NCI-H2227 (cell line): ENCODE data around the gene NPHP4.

ENCODE experiments used
- DNase-seq: peaks from one replicate; lab custom pipeline; 2025; ENCODE audit not compliant: unreplicated experiment; lab: John Stamatoyannopoulos, UW

NPHP4 gene

DNA sequence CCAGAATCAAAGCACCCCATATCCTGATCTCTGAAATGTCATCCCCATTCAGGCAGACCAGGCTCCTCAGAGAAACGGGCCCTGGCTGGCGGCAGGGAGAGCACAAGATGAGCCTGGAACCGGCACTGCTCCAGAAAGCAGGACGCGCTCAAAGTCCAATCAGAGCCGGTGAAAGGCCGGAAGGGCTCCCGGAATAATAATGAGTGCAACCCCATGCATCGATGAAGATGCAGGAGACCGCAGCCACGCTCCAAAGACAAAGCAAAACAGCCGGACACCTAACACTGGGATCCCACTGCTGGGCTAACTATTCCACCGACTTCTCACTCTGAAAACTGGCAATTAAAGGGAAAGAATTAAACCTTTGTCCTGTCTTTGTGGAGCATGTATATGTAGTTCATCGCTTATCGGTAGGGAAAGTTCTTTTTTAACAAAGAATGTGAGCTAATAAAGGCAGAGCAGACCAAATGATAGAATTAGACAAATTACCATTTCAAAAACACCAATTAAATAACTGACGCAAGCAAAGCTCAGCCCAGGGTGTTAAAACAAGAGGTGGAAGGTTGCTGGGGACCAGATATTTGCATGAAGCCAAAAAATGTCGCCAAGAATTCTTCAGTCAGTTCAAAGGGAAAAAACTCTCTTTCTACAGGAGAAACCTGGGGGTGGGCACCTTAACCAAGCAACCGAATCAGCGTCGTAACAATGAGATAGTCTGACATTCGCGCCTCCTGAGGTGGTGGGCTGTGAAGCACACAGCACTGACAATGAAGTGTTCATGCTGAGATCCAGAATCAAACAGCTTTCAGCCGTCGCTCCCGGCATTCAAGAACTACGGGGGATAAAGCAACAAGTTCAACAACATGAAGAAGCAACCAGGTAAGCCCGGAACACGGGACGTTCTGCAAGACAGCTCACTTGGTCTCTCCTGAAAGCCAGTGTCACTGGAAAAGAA lies 95.2 kb downstream of the NPHP4 start:
- DNase-seq = no peak

DNA sequence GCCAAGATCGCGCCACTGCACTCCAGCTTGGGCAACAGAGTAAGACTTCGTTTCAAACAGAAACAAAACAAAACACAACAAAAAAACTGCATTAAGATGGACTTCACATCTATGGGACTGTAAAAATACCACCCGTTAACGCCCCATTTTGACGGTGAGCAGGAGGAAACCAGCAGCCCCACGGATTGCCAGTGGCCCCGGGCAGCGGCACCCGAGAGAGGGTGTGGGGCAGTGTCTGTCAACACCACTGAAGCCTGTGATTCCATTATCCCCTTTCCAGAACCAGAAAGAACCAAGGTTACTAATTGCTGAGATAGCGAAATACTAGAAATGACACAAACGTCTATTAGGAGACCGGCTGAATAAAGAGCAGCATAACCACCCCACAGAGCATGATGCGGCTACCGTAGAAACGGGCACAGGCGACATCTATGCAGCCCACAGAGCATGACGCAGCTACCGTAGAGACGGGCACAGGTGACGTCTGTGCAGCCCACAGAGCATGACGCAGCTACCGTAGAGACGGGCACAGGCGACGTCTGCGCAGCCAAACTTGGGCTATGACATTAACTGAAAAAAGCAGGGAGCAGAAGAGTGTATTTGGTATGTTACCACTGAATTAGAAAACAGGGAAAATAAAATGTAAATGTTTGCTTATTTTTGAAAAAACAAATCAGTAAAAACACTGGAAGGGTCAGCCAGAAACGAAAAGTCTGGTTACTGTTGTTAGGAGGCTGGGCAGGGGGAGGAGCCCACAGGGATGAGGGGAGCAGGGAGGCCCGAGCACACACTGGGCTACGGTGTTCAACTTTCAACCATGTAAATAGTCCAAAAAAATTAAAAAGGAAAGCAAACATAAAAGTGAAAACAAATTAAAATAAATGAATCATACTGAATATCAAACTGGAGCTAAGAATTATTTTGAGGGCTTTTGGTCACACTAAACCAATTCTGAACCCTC lies 96.5 kb downstream of the NPHP4 start:
- DNase-seq = no peak

DNA sequence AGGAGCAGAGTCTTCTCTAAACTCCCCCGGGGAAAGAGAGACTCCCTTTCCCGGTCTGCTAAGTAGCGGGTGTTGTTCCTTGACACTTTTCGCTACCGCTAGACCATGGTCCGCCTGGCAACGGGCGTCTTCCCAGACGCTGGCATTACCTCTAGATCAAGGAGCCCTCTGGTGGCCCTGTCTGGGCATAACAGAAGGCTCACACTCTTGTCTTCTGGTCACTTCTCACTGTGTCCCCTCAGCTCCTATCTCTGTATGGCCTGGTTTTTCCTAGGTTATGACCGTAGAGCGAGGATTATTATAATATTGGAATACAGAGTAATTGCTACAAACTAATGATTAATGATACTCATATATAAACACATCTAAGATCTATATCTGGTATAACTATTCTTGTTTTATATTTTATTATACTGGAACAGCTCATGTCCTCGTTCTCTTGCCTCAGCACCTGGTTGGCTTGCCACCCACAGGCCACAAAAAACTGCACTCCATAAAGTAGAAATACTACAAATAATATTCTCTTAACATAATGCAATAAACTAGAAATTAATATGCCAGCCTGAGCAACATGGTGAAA lies 98.4 kb downstream of the NPHP4 start:
- peak; percentile 6 for DNase-seq

DNA sequence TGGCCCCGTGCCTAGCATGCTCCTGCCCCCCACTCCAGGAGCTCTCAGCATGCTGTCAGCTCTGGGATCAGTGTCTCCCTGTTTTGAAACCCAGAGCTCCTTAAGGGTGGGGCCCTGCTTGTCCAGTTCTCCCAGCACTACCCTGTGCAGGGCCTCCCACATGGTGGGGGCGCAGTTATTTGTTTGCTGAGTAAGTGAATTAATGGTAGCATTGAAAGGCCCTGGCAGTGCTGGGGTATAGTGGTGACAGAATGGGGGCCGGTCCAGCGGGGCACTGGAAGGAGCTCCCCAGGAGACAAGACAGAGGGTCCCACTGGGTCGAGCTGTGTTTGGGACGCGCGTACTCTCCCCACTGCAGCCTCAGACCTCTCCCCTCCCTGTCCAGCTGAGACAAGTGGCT lies 99.9 kb downstream of the NPHP4 start:
- DNase-seq = no peak

DNA sequence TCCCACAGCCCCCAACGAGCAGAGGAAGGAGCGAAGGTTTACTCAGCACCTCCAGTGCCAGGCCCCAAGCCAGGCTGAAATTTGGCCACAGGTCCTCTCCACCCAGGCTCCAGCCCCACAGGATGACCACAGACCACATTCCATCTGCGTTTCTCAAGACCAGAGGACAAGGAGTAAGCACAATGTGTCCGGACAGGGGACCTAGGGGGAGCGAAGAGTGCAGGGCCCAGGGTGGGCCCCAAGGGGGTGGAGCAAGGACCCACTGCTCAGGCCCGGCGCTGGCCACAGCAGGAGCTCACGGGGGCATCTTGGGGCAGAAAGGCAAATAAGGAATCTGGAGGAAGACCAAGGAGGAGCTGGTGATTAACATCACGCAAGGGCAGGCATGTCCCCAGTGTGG lies 100.5 kb downstream of the NPHP4 start:
- no peak for DNase-seq

DNA sequence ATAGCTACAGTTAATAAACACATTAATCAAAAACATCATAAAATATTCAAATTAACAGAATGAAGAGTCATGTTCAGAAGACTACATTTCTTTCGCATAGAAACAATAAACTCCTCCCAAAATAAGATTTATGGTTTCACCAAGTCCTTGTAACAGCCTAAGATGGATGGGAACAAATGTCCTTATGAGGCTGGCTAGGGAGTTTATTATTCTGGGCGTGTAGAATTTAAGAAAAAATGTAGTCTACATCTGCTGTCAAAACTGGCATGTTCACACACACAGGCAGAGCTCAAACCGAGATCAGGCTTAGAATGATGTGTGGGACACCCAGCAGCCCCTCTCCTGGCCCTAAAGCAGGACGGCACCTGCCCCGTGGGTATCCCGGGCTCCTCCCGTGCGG lies 101.1 kb downstream of the NPHP4 start:
- no peak for DNase-seq

DNA sequence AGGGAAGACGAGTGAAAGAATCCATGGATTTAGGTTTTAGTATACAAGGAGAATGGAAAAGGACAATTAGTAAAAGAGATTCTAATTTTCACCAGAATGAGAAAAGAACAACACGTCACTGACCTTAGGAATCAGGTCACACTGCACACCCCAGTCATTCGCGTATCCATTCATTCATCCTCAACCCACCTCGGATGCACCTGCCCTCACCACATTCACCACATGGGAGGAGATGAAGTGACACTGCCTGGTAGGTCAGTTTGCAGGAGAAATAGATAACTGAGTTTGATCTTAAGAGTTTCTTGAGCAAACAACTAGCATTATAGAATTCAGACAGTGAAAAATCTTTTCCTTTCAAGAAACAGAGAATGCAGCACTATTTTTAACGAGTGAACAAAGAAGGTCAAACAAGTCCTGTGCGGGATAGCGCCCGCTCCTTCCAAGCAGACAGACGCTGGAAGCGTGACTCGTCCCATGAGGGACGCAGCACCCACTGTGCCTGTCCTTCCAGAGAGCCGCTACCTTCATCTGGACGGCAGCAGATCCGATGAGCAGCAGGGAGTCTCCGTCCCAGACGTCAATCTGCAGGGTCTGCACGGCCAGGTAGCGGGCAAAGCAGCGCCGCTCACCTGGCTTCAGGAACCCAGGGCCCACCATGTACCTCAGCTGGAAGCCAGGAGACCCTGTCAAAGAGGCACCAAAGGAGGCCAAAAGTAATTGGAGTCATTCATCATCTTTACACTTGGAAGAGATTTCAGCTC lies 101.7 kb downstream of the NPHP4 start:
- DNase-seq = no peak

DNA sequence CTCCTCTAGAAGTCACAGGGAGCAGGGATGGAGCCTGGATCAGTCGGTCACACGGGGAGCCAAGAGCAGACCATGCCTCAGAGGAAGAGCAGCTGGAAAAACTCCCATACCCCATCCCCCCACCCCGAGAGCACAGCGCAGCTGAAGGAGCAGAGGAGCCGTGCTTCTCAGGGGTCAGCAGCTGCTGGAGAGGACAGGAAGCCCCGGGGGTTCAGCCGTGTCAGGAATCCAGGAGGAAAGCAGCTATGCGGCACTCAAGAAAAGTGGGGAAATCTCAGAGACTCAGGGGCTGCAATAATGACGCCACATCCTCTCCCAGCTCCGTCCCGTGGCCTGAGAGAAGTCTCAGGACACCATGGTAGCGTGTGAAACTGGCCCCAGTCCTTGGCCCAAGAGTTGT lies 102.3 kb downstream of the NPHP4 start:
- DNase-seq = no peak

DNA sequence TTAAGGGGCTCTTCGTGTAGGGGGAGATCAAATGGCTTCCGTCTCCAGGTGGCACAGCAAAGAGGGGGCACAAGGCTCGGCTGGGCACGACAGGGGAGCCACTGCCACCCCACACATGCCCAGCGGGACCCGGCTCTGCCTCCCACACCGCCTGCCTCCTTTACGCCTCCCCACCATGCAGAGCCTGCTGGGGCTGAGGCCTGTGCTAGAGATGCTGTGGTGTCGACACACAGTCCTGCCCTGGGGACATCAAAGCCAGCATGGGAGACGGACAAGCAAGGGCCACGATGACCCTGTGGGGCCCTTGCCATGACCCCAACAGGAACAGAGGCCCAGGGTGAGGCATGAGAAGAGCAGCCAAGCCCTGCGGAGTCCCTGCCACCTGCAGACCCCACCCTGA lies 102.8 kb downstream of the NPHP4 start:
- DNase-seq = no peak

DNA sequence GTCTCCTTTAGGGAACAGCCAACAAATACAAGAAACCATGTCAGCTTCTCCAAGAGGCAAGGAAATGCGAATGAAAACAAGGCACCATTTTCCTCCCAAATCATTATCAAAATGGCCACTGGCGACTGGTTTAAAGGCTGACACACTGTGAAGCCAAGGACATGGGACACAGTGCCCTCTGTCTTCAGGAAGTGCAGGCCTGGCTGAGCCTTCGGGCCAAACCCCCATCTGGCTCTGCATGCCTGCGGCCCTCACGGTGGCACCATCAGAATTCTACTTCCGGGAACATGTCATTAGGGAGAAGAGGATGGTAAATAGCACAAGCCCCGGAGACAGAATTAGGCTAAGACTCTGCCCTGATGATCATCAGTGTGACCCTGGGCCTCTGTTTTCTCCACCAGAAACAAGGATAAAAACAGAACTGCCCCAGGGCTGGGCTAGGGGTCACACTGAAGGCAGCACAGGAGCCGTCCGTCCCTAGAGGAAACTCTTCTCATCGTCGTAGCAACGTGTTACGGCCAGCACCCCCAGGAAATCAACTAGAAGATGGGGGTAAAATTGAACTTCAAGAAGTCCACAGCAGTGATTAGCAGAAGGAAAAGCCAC lies 103.5 kb downstream of the NPHP4 start:
- no peak for DNase-seq

DNA sequence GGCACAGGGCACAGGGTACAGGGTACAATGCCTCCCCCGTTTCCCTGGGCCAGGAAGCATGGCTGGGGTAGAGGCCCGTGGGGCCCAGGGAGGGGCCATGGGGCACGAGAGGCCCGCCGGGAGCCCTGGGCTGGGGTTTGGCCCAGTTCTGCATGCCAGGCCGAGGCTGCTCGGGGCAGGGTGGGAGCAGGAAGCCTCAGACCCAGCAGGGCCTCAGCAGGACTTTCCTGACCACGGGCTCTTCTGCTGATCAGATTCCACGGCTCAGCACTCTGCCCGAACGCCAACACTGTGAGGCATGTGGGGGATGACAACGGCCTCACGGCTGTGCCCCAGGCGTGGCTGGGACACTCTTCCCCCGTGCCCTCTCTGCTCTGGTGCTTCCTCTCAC lies 104.3 kb downstream of the NPHP4 start:
- DNase-seq = no peak

DNA sequence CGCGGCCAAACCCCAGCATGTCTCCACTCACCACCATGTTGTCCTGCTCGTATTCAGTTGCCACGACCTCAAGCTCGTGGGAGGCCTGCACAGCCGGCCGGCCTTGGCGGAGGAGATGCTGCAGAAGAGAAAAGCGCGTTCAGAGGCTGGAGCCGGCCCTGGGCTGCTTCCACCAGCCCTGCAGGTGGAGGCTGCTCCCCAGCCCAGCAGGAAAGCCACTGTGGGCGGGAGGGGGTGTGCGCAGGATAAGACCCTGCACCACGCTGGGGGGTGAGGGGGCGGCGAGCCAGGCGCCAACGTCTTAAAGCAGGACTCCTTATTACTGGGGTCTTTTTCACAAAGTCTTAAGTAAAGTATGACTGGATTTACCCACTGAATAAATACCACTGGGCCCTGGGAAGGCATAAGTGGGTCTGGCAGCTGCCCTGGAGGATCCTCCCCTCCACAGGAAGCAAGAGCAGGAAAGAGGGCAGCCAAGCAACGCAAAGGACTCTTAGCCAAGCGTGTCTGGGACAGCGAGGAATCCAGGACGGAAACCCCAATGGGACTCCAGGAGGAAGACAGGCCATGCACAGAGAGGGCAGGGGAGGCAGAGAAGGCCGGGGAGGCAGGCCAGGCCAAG lies 104.8 kb downstream of the NPHP4 start:
- DNase-seq = no peak

DNA sequence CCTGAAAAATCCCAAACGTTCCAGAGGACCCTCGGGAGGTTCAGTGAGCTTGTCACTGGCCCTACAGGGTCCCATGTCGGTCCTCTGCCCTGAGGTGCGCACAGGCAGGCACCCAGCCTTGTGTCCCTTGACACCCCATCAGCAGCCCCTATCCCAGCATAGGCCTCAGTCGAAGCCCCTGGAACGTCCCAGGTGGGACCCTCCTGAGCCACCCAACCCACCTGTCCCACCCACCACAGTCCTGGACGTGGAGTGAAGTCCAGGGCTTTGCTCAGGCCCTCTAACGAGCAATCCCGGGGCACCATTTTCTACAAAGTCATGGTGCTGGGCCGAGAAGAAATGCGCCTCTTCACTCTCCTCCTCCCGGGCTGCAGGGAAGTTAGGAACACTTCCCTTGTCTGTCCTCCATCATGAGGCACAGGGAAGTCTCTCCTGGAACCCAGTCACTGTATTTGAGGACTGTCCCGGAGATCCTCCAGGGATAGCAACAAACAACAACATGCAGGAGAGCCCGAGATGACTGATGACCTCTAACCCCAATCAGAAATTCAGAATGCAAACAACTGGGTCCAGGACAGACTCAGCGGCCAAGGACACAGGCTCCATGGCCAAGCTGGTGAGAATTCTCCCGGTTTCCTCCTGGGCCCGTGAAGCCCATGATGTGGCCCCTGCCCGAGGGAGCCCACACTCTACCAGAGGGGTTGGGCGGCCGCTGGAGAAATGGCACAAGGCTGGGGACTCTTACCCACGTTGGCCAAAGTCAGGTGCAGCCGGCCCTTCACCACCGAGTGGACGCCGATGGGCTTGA lies 105.5 kb downstream of the NPHP4 start:
- DNase-seq = no peak

DNA sequence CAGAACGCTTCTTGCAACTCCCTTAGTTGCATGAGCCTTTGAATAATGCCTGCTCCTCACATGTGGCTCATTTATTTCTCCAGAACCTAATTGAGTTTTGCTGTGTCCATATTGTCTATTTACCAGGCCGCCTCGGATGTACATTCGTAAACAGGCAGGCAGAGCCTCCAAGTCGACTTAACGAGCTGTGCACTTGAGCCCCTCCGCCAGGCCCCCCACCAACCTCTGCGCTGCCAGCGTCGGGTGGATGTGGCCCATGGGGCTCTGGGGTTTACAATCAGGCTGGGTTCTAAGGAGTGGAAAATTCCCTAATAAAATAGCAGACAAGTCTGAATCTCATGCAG lies 106.1 kb downstream of the NPHP4 start:
- DNase-seq = no peak

DNA sequence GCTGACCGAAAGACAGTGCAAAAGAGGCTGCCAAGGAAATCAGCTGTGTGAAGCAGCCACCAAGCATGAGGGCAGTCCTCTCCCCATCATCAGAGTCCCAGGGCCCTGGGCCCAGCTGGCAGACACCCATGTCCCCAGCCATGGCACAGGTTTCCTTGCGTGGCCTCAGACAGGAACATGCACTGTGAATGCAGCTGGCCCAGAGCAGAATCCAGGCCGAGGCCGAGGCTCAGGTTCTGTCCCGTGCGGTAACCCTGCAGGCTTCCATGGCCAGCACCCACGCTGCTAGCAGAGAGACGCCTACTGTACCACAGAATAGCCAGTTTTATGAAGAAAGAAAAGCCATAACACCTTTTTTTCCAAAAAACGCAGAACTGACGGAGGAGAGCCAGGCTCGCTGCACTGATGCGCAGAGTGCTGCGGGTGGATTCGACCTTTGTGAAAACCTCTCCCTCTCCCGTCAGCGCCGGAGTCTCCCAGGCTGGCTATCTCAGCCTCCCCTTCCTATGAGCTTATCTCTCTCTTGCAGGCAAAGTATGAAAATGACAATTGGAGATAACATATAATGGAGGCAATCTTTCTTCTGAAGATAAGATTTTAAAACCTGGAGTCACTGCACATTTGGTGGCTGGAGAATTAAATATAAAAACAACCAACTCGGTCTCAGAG lies 106.6 kb downstream of the NPHP4 start:
- no peak for DNase-seq

DNA sequence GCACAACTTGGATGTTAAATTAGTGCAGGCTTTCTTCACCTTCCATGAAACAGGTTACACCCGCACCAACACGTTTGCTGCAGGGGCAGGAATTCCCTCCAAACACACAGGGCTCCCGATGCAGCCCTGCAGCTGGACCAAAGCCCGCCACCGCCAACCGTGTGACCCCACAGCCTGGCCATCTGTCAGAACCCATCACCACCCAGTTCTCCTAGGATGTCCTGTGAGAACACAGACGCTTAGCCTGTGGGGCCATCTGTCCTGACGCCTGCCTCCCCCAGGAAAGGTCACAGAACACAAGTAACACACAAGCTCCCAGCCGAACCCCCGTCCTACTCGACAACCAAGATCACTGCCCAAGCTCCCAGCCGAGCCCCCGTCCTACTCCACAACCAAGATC lies 108.1 kb downstream of the NPHP4 start:
- no peak for DNase-seq

DNA sequence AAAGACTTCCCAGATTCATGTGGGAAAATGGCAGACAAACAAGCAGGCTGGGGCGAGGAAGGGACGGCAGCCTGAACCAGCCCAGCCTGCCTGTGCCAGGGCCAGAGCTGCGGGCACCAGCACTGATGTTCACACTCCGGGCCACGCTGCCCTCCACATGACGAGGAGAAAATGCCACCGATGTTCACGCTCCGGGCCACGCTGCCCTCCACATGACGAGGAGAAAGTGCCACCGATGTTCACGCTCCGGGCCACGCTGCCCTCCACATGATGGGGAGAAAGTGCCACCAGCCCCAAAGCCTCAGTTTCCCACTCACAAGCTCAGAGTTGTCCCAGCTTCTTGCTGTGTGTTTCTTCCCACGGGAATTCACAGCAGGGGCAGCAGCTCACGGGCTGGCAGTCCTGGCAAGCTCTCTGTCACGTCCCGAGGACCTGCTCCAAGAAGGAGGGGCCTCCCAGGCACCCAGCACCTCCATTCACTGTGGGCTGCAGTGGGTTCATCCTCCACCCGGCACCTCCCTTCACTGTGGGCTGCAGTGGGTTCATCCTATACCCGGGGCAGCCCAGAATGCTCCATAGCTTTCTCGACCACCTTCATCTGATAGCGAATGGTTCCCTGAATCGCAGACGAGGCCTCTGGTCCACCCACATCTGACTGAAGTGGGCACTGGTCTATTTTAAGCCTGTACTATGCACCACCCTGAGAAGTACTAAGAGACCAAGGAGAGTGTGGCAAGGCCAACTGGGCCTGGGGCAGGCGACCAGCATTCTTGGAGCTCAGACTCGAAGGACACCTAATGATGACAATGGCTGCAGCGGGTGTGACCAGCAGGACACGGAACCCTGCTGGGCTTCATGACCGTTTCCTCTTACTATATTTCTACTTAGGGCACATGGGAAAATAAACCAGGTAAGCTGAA lies 108.8 kb downstream of the NPHP4 start:
- DNase-seq = no peak
